LNCaP clone FGC (cell line): ENCODE data around the gene IGSF3.
A peak's percentile ranks its signal among the peaks of the same experiment; 100 is the strongest.

Experiments used
- DNase-seq: peaks from one replicate; pipeline ENCODE4 v3.0.0-alpha.2; 2011; ENCODE audit warnings: low read depth
- H3K4me3 ChIP-seq: 2 replicates; pipeline ENCODE4 v1.5.1; 2011; ENCODE audit warnings: mild to moderate bottlenecking, low read depth, low read length, control low read depth
- TF ChIP-seq, protein P1 (sequence below): IDR thresholded peaks from 2 replicates; pipeline ENCODE4 v1.5.1; 2012; ENCODE audit warnings: mild to moderate bottlenecking; ENCODE audit not compliant: control insufficient read depth, insufficient read depth; ENCODE audit errors: extremely low read depth

The IGSF3 gene

DNA sequence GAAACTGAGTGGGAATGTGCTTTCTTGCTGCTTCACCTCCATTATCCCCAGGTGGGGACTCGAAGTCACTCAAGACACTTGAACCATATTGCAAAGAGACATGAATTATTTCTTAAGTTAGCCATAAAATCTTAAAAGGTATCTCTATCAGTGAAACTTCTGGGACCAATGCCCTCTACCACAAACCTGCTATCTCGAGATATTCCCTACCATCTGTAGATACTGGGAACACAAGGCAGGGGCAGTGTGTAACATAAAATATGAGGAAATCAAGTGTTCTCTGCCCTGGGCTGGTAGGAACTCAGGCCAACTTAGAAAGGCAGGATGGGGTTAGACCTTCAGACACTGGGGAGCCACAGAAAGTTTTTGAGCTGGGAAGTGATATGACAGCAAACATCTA, 95.4 kb downstream of the IGSF3 start:
- H3K4me3 ChIP-seq = no peak overlapping the region
- DNase-seq = no peak
- TF ChIP-seq, protein P1, sequence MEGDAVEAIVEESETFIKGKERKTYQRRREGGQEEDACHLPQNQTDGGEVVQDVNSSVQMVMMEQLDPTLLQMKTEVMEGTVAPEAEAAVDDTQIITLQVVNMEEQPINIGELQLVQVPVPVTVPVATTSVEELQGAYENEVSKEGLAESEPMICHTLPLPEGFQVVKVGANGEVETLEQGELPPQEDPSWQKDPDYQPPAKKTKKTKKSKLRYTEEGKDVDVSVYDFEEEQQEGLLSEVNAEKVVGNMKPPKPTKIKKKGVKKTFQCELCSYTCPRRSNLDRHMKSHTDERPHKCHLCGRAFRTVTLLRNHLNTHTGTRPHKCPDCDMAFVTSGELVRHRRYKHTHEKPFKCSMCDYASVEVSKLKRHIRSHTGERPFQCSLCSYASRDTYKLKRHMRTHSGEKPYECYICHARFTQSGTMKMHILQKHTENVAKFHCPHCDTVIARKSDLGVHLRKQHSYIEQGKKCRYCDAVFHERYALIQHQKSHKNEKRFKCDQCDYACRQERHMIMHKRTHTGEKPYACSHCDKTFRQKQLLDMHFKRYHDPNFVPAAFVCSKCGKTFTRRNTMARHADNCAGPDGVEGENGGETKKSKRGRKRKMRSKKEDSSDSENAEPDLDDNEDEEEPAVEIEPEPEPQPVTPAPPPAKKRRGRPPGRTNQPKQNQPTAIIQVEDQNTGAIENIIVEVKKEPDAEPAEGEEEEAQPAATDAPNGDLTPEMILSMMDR = no peak

DNA sequence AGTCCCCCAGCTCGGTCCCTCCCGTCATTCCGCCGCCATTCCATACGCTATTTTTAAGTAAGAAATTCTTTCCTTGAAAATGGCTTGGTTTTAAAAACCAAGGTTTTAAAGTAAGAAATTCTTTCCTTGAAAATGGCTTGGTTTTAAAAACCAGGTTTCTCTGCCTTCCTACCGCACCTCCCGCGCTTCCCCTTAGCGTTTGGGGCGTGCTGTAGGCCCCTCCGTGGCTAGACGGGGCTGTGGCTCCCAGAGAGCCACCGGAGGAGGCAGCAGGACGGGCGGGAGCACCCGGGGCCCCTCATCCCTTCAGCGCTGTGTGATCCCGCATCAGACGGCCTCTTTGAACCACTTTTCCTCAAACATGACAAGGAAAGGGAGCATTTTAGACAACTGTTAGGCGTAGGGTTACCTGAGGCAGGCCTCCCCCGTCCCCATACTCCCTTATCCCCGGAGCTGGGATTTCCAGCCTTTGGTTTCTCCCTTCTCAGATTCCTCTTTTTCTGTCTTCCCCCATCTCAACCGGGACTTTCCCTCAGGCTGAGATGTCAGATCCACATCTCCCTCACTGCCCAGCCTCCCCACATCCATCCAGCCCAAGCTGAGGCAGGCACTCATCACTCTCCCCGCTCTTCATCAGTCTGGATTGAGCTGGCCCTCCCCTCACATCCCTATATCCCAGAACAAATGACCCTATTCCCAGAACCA, 96.2 kb downstream of the IGSF3 start:
- peak overlapping the region; percentile 76 for H3K4me3 ChIP-seq
- DNase-seq = no peak
- TF ChIP-seq, protein P1 = no peak

DNA sequence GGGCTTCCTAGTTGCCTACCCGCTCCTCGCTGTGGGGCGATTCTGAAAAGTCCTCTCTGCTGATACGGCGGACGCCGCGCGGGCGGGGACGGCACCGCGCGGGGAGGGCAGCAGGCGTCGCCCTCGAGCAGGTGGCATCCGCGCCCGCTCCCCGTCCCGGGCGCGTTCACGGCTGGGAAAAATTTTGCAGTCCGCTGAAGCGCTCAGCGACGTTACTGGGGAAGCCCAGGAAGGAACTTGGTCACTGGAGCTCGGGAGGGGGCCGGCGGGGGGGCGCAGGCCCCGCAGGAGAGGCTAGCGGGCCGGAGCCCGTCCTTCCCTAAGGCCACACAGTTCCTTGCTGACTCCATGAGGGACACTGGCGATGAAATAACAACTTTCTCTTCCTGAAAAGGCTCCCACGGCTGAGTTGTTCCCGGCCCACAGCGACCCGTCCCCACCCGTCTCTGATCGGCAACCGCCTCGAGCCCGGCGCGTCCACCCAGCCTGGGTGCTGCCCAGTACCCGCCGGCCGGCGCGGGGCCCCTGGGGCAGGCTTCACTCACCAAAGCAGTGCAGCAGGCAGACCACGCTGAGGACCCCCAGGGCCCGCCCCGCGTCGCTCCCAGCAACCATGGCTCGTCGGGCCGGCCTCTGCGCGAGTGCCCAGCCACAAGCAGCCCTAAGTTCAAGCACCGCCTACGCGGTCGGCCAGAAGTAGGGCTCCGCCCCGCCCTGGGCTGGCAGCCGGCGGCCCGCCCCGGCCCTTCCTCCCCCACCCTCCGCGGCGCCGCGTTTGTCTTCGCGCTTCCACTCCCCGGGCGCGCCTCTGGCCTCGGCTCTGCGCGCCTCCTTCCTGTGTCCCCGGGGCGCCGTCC, 96.9 kb downstream of the IGSF3 start, which contains the start of gene CD58:
TSS of gene CD58 (minus strand) at position 669 of the 857 bp plus-strand sequence. CDS start at position 615, 54 bp downstream.
- DNase-seq = peak; percentile 46
- TF ChIP-seq, protein P1 = peak; percentile 85
- peak within 1 kb of the TSS; percentile 76 for H3K4me3 ChIP-seq

DNA sequence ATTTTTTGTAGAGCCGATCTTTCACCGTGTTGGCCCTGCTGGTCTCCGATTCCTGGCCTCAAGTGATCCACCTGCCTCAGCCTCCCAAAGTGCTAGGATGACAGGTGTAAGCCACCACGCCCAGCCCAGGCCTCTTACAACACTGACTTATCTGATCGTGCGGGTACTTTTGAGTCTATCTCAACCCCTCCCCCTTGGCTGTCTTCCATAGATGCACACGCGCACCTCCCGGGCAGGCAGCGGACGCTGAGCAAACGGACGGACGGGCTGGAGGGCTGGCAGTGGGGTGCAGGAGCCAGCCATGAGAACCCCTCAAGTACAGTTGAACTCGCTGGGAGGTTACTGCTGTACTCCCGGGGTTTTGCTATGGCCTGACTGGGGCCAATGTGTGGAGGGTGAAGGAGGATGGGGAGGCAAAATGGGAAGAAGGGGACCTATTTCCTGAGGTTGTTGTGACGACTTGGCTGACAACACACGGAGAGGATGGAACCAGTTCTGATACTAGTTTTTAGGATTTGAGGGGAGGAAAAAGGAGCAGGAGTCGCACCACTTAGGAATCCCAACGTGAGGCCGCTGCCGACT, 97.7 kb downstream of the IGSF3 start:
- TF ChIP-seq, protein P1 = no peak
- H3K4me3 ChIP-seq = peak overlapping the region; percentile 76
- DNase-seq = no peak

DNA sequence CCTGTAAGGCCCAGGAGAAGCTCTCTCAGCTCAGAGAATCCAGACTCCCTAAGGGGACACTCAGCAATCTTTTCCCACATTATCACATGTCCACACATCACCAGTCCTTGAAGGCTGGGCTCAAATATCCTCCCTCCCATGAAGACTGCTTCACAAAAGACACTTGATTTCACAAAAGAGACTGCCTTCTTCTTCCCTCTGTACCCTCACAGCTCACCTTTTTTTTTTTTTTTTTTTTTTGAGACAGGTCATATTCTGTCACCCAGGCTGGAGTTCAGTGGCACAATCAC, 98.2 kb downstream of the IGSF3 start:
- no peak for DNase-seq
- TF ChIP-seq, protein P1 = no peak
- no peak overlapping the region for H3K4me3 ChIP-seq

DNA sequence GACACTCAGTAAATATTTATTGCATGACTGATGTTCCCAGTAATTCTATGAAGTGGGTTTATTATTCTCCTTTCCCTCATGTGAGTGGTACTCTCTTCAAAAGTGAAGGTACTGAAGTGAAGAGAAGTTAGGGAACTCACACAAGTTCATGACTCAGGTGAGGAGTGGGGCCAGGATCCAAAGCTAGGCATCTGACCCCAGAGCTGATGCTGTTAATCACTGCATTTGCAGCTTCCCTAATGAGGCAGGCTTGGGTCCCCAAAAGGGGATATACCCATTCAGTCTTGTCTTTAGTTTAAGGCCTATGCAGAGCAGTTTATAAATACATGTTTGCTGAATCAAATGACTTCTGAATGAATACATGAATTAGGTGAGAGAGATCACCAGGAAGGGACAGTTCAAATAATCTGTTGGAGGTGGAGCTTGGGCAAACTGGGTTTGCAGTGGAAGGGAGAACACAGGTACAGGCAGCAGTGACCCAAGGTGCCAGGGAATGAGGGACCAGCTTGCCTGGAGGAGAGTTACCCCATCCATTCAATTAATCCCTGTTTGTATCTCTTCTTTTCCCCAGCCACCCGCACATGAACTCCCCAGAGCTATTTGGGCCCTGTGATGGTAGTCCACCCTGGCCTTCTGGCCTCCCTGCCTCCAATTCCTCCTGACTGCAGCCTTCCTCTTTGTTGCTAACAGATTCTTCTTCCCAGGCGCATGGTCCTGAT, 98.7 kb downstream of the IGSF3 start:
- no peak overlapping the region for H3K4me3 ChIP-seq
- no peak for DNase-seq
- TF ChIP-seq, protein P1 = no peak
